ENCODE measurements around the gene P2RX5. TPM values are rescaled to one million over a fixed set of nuclear protein-coding genes. Genes with fewer than 3 reads are reported as not detected.

The P2RX5 gene
- total and polyA plus RNA-seq, 10 donors = 62.5 to 313 (median 152) TPM

GRCh38 chr17:3657874-3658783 lies 37.8 kb downstream of the P2RX5 start:
- DNase-seq = no peak
- intact Hi-C loops (cut with DNase I; ENCODE audit: low total_unique reads) = no loop called here

DNA sequence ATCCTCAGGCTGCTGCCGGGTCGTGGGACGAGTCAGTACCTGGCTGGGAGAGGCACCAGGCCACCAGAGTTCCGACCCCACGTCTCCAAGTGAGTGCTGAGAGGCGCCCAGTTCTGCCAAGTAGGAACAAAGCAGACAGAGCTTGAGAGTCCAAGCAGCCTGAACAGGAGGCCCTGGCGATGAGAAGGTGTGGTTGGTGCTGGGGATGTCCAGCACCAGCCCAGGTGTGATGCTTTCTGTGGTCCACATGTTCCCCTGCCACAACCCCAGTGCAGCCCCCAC lies 38.4 kb downstream of the P2RX5 start:
- DNase-seq = no peak
- Histone ChIP-seq H3K27me3 (replicated peaks in 1 of 7) (no peaks in the 10 kb centered on the region), H3K4me1 (peaks cover 0 to 33% (median 12%) of the 10 kb centered on the region in 6 donors), H3K27ac (no peak overlapping the region), H3K36me3 (peaks cover 0 to 70% (median 2%) of the 10 kb centered on the region in 6 donors), H3K9me3 (no peaks in the 10 kb centered on the region), H3K4me3 (no peak overlapping the region)
- WGBS, 5 donors = 85 to 95% (median 91%) methylated on average over 7 of the region's 7 CpGs
- no peak for TF ChIP-seq POLR2A (IDR thresholded peaks at IDR 0.05)
- TF ChIP-seq POLR2AphosphoS5 (IDR thresholded peaks at IDR 0.05) = no peak
- no peak for TF ChIP-seq CTCF (IDR thresholded peaks at IDR 0.05 in 8 of 11, conservative IDR thresholded peaks at IDR 0.05 in 3 of 11)
- intact Hi-C loops (cut with DNase I; ENCODE audit: low total_unique reads) = no loop called here

More at GRCh38 chr17:3657874-3658783, 37.8 kb downstream of the P2RX5 start:
- H3K9me3 ChIP-seq = no peaks in the 10 kb centered on the region
- H3K27me3 ChIP-seq (replicated peaks in 1 of 7) = no peaks in the 10 kb centered on the region
- peaks cover 0 to 33% (median 12%) of the 10 kb centered on the region in 6 donors for H3K4me1 ChIP-seq
- H3K4me3 ChIP-seq = no peak overlapping the region
- 84 to 90% (median 88%) methylated on average over 36 to 42 of the region's 42 CpGs for WGBS, 5 donors
- H3K36me3 ChIP-seq = peaks cover 0 to 70% (median 7%) of the 10 kb centered on the region in 6 donors
- no peak overlapping the region for H3K27ac ChIP-seq
- TF ChIP-seq POLR2AphosphoS5 (IDR thresholded peaks at IDR 0.05) (peak in 2 of 3 donors; percentile 20 to 58), POLR2A (IDR thresholded peaks at IDR 0.05) (no peak), CTCF (IDR thresholded peaks at IDR 0.05 in 8 of 11, conservative IDR thresholded peaks at IDR 0.05 in 3 of 11) (no peak)

DNA sequence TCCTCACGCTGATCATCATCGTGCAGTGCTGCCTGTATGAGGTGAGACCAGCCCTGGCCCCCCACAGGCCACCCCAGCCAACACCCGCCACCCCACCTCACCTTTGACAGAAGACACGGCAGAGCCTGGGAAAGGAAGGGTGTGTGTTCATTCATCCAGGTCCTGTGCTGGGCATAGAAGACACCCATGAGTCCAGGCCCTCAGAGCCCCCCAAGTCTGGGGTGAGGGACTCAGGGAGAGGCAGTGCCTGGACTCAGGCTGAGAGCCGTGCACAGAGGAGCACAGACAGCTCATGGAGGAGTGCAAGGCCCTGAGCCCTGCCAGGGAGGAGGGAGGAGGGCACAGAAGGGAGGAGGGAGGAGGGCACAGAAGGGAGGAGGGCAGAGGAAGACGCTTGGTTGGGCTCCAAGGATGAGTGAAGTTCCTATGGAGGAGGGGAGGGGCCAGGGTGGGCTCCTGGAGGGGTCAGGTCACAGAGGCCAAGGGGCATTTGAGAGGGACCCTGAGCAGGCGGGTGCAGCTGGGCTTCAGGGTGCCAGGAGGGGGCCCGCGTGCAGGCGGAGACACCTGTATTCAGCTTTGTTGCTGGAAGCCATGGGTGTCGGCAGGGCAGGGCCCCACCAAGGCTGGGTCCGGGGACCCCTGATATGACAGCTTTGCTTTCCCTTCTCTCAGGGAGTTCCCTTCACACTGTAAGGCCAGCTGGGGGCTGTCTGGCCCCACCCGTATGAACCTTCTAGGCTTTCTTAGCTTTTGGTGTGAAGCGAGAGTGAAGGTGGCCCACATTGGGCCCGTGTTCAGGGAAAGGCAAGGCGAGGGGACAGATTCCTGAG lies 39.0 kb downstream of the P2RX5 start:
- WGBS, 5 donors = 86 to 93% (median 90%) methylated on average over 14 to 16 of the region's 16 CpGs
- Histone ChIP-seq H3K4me1 (peaks cover 0 to 33% (median 12%) of the 10 kb centered on the region in 6 donors), H3K27me3 (replicated peaks in 1 of 7) (no peaks in the 10 kb centered on the region), H3K36me3 (peaks cover 0 to 66% (median 0%) of the 10 kb centered on the region in 6 donors), H3K27ac (no peak overlapping the region), H3K9me3 (no peaks in the 10 kb centered on the region), H3K4me3 (no peak overlapping the region)
- no peak for DNase-seq
- TF ChIP-seq POLR2A (IDR thresholded peaks at IDR 0.05) (no peak), CTCF (IDR thresholded peaks at IDR 0.05 in 8 of 11, conservative IDR thresholded peaks at IDR 0.05 in 3 of 11) (no peak), POLR2AphosphoS5 (IDR thresholded peaks at IDR 0.05) (no peak)
- intact Hi-C loops (cut with DNase I; ENCODE audit: low total_unique reads) = no loop called here

DNA sequence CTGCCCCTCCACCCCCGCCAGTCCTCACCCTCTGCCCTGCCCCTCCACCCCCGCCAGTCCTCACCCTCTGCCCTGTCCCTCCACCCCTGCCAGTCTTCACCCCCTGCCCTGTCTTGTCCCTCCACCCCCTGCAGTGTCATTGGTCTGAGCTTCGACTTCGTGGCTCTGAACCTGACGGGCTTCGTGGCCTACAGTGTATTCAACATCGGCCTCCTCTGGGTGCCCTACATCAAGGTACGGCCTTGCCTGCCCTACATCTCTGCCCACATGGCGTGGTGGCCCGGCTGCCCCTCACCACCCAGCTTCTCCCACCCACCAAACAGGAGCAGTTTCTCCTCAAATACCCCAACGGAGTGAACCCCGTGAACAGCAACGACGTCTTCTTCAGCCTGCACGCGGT lies 39.6 kb downstream of the P2RX5 start:
- Histone ChIP-seq H3K9me3 (no peaks in the 10 kb centered on the region), H3K36me3 (peaks cover 0 to 63% (median 0%) of the 10 kb centered on the region in 6 donors), H3K27ac (no peak overlapping the region), H3K4me1 (peaks cover 0 to 33% (median 12%) of the 10 kb centered on the region in 6 donors), H3K27me3 (replicated peaks in 1 of 7) (no peaks in the 10 kb centered on the region), H3K4me3 (no peak overlapping the region)
- intact Hi-C loops (cut with DNase I; ENCODE audit: low total_unique reads) = no loop called here
- TF ChIP-seq CTCF (IDR thresholded peaks at IDR 0.05 in 8 of 11, conservative IDR thresholded peaks at IDR 0.05 in 3 of 11) (no peak), POLR2AphosphoS5 (IDR thresholded peaks at IDR 0.05) (no peak), POLR2A (IDR thresholded peaks at IDR 0.05) (no peak)
- 91 to 97% (median 93%) methylated on average over 12 to 16 of the region's 16 CpGs for WGBS, 5 donors
- DNase-seq = no peak

All from spleen (tissue), 11 donors.